SK-N-SH (cell line): ENCODE measurements around the gene RASGRF1.

Experiments
- FOXJ3 ChIP-seq: sonication (generic); formaldehyde crosslinking; IDR thresholded peaks from 2 replicates; pipeline ENCODE4 v1.5.1; 2020; ENCODE audit warnings: mild to moderate bottlenecking, missing genetic modification reagents
- FOXM1 ChIP-seq: IDR thresholded peaks from 2 replicates; pipeline ENCODE4 v1.4.0; 2012; ENCODE audit warnings: low read depth, mild to moderate bottlenecking
- JUND ChIP-seq: IDR thresholded peaks from 2 replicates; pipeline ENCODE4 v1.4.0; 2012
- NRF1 ChIP-seq: IDR thresholded peaks from 2 replicates; pipeline ENCODE4 v1.6.1; 2012; ENCODE audit warnings: low read depth, mild to moderate bottlenecking, low read length
- POLR2AphosphoS5 ChIP-seq: IDR thresholded peaks from 2 replicates; pipeline ENCODE4 v1.6.1; 2012; ENCODE audit warnings: low read depth, low read length
- RCOR1 ChIP-seq: fragments of 150-350 bp; IDR thresholded peaks from 2 replicates; pipeline ENCODE4 v1.6.1; 2017; ENCODE audit warnings: antibody characterized with exemption, low read length
- TEAD4 ChIP-seq: IDR thresholded peaks from 2 replicates; pipeline ENCODE4 v1.4.0; 2012; ENCODE audit warnings: mild to moderate bottlenecking, borderline replicate concordance; ENCODE audit not compliant: insufficient read depth
- TF ChIP-seq, protein P1 (sequence below): fragments of 200-600 bp; sonication (generic); IDR thresholded peaks from 2 replicates; pipeline ENCODE4 v1.6.1; 2017; ENCODE audit warnings: antibody characterized with exemption, mild to moderate bottlenecking, moderate library complexity
- TF ChIP-seq, protein P2 (sequence below): IDR thresholded peaks from 2 replicates; pipeline ENCODE4; 2012
- TF ChIP-seq, protein P3 (sequence below): IDR thresholded peaks from 2 replicates; pipeline ENCODE4 v1.6.1; 2012; ENCODE audit warnings: mild to moderate bottlenecking, low read depth, low read length, moderate library complexity

GRCh38 chr15:78956937-78957336 is 133.6 kb downstream of the RASGRF1 start:
- TF ChIP-seq, protein P1, sequence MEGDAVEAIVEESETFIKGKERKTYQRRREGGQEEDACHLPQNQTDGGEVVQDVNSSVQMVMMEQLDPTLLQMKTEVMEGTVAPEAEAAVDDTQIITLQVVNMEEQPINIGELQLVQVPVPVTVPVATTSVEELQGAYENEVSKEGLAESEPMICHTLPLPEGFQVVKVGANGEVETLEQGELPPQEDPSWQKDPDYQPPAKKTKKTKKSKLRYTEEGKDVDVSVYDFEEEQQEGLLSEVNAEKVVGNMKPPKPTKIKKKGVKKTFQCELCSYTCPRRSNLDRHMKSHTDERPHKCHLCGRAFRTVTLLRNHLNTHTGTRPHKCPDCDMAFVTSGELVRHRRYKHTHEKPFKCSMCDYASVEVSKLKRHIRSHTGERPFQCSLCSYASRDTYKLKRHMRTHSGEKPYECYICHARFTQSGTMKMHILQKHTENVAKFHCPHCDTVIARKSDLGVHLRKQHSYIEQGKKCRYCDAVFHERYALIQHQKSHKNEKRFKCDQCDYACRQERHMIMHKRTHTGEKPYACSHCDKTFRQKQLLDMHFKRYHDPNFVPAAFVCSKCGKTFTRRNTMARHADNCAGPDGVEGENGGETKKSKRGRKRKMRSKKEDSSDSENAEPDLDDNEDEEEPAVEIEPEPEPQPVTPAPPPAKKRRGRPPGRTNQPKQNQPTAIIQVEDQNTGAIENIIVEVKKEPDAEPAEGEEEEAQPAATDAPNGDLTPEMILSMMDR, result no peak
- TF ChIP-seq POLR2AphosphoS5 (no peak), FOXJ3 (no peak), NRF1 (no peak), JUND (no peak), RCOR1 (no peak), FOXM1 (no peak), TEAD4 (no peak)
- TF ChIP-seq, protein P2, sequence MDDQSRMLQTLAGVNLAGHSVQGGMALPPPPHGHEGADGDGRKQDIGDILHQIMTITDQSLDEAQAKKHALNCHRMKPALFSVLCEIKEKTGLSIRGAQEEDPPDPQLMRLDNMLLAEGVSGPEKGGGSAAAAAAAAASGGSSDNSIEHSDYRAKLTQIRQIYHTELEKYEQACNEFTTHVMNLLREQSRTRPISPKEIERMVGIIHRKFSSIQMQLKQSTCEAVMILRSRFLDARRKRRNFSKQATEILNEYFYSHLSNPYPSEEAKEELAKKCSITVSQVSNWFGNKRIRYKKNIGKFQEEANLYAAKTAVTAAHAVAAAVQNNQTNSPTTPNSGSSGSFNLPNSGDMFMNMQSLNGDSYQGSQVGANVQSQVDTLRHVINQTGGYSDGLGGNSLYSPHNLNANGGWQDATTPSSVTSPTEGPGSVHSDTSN, result no peak
- TF ChIP-seq, protein P3, sequence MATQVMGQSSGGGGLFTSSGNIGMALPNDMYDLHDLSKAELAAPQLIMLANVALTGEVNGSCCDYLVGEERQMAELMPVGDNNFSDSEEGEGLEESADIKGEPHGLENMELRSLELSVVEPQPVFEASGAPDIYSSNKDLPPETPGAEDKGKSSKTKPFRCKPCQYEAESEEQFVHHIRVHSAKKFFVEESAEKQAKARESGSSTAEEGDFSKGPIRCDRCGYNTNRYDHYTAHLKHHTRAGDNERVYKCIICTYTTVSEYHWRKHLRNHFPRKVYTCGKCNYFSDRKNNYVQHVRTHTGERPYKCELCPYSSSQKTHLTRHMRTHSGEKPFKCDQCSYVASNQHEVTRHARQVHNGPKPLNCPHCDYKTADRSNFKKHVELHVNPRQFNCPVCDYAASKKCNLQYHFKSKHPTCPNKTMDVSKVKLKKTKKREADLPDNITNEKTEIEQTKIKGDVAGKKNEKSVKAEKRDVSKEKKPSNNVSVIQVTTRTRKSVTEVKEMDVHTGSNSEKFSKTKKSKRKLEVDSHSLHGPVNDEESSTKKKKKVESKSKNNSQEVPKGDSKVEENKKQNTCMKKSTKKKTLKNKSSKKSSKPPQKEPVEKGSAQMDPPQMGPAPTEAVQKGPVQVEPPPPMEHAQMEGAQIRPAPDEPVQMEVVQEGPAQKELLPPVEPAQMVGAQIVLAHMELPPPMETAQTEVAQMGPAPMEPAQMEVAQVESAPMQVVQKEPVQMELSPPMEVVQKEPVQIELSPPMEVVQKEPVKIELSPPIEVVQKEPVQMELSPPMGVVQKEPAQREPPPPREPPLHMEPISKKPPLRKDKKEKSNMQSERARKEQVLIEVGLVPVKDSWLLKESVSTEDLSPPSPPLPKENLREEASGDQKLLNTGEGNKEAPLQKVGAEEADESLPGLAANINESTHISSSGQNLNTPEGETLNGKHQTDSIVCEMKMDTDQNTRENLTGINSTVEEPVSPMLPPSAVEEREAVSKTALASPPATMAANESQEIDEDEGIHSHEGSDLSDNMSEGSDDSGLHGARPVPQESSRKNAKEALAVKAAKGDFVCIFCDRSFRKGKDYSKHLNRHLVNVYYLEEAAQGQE, result no peak
